Tibial artery (tissue), 4 donors: ENCODE measurements around the gene FYB1.

Experiments
- DNase-seq, 2 donors: peaks; one replicate each; pipeline ENCODE4 v3.0.0-alpha.2; 2019
- H3K27ac ChIP-seq, 2 donors: fragments of 200-600 bp; sonication (generic) in 1 of 2; 1 replicate in 1 of 2; 2 replicates in 1 of 2; pipeline ENCODE4 v1.5.1; 2018 to 2019; ENCODE audit warnings: mild to moderate bottlenecking in 1 of 2
- H3K27me3 ChIP-seq, 2 donors: fragments of 200-600 bp; sonication (generic) in 1 of 2; one replicate each; pipeline versions ENCODE4 v1.5.1 to v1.6.0; 2016 to 2019
- H3K36me3 ChIP-seq, 3 donors: fragments of 200-600 bp; sonication (generic) in 2 of 3; one replicate each; pipeline ENCODE4 v1.5.1; 2016 to 2019; ENCODE audit warnings: mild to moderate bottlenecking in 2 of 3
- H3K4me1 ChIP-seq, 4 donors: fragments of 200-600 bp; sonication (generic) in 2 of 4; 1 replicate in 3 of 4; 2 replicates in 1 of 4; pipeline ENCODE4 v1.5.1; 2016 to 2019
- H3K4me3 ChIP-seq, 2 donors: fragments of 200-600 bp; sonication (generic) in 1 of 2; 1 replicate in 1 of 2; 2 replicates in 1 of 2; pipeline ENCODE4 v1.5.1; 2018 to 2019; ENCODE audit warnings: mild to moderate bottlenecking in 2 of 2
- H3K9me3 ChIP-seq, 3 donors: fragments of 200-600 bp; sonication (generic) in 1 of 3; one replicate each; pipeline ENCODE4 v1.5.1; 2016 to 2019
- intact Hi-C: fragments of 100-400 bp; cut with DNase I; formaldehyde crosslinking; loops from one replicate; pipeline ENCODE4 v1.15.0; 2023; ENCODE audit warnings: low total_unique reads
- TF ChIP-seq, protein P1 (sequence below), 2 experiments: fragments of 200-600 bp in 1 of 2; fragments of 450-650 bp in 1 of 2; IDR thresholded peaks; one replicate each; pipeline ENCODE4 v1.5.1; 2017 to 2019; ENCODE audit warnings: antibody characterized with exemption in 2 of 2, mild to moderate bottlenecking in 1 of 2, moderate library complexity in 1 of 2

Gene FYB1

DNA sequence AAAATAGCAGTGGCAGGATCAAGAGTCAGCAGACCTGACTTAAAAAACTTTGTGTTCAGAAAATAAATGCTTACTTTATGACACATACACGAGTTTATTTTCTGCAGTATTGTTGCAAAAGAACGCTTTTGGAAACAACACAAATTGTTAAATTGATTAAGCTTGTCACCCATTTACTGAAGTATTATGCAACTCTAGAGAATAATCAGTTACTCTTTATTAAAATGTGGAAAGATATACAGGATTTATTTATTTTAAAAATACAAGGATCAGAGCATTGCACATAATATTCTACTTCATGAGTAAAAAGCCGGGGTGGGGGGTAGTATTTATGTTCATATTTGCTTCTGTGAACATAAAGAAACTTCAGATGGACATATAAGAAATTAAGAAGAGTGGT, 20.0 kb downstream of the FYB1 start:
- TF ChIP-seq, protein P1, sequence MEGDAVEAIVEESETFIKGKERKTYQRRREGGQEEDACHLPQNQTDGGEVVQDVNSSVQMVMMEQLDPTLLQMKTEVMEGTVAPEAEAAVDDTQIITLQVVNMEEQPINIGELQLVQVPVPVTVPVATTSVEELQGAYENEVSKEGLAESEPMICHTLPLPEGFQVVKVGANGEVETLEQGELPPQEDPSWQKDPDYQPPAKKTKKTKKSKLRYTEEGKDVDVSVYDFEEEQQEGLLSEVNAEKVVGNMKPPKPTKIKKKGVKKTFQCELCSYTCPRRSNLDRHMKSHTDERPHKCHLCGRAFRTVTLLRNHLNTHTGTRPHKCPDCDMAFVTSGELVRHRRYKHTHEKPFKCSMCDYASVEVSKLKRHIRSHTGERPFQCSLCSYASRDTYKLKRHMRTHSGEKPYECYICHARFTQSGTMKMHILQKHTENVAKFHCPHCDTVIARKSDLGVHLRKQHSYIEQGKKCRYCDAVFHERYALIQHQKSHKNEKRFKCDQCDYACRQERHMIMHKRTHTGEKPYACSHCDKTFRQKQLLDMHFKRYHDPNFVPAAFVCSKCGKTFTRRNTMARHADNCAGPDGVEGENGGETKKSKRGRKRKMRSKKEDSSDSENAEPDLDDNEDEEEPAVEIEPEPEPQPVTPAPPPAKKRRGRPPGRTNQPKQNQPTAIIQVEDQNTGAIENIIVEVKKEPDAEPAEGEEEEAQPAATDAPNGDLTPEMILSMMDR (IDR thresholded peaks at IDR 0.05) = no peak
- H3K27me3 ChIP-seq = peaks cover 0 to under 1% of the 10 kb centered on the region in 2 donors
- intact Hi-C loops = loop anchor here (10.0 kb wide), 1 partner anchor 45 kb away; no protein-coding TSS in a partner anchor
- H3K36me3 ChIP-seq = no peaks in the 10 kb centered on the region
- H3K9me3 ChIP-seq = no peaks in the 10 kb centered on the region
- no peak overlapping the region for H3K4me3 ChIP-seq
- H3K27ac ChIP-seq = no peak overlapping the region
- H3K4me1 ChIP-seq = no peaks in the 10 kb centered on the region
- no peak for DNase-seq

DNA sequence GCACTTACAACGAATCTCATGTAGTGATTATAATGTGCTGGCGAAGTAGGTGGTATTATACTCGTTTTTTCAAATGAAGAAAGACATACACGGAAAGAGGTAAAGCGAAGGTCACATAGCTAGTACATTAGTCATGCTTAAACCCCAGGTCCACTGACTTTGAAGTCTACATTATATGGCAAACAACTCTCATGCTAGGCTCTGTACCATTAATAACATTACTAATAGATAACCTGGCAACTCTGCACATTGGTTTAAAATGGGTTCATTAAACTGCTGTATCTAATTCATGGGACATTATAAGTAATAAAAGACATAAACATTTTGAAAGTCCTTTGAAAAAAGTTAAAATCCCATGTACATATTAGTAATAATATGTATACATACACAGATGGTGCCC, 21.2 kb downstream of the FYB1 start:
- DNase-seq = no peak
- H3K9me3 ChIP-seq = no peaks in the 10 kb centered on the region
- H3K36me3 ChIP-seq = no peaks in the 10 kb centered on the region
- H3K4me1 ChIP-seq = no peaks in the 10 kb centered on the region
- no peak overlapping the region for H3K4me3 ChIP-seq
- intact Hi-C loops = loop anchor here (10.0 kb wide), 1 partner anchor 47 kb away; no protein-coding TSS in a partner anchor
- H3K27me3 ChIP-seq = peaks cover 0 to 3% of the 10 kb centered on the region in 2 donors
- H3K27ac ChIP-seq = no peak overlapping the region
- TF ChIP-seq, protein P1 (IDR thresholded peaks at IDR 0.05) = no peak

DNA sequence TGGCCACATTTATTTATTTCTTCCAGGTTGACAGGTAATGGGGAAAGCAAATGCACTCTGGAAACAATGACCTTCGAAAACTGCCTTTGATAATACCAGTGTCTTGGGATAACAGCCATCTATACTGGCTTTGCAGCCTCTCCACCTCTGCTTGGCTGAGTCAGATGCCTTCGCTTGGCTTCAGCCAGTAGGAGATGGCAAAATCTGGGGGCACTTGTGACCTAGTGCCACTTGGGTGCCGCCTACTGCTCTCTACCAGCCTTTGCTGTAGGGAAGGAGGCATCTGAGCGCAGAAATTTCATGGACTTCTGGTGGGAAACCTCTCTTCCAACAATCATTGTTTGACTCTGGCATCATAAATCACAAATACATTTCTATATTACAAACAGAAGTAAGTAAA, 21.8 kb downstream of the FYB1 start:
- no peaks in the 10 kb centered on the region for H3K36me3 ChIP-seq
- no peaks in the 10 kb centered on the region for H3K4me1 ChIP-seq
- intact Hi-C loops = loop anchor here (10.0 kb wide), 1 partner anchor 47 kb away; no protein-coding TSS in a partner anchor
- H3K27ac ChIP-seq = no peak overlapping the region
- no peak overlapping the region for H3K4me3 ChIP-seq
- DNase-seq = no peak
- H3K9me3 ChIP-seq = no peaks in the 10 kb centered on the region
- TF ChIP-seq, protein P1 (IDR thresholded peaks at IDR 0.05) = no peak
- peaks cover 0 to 3% of the 10 kb centered on the region in 2 donors for H3K27me3 ChIP-seq

GRCh38 chr5:39195198-39195826, 24.1 kb downstream of the FYB1 start:
- intact Hi-C loops = loop anchor here (10.0 kb wide), 1 partner anchor 49 kb away; no protein-coding TSS in a partner anchor
- no peaks in the 10 kb centered on the region for H3K4me1 ChIP-seq

GRCh38 chr5:39194466-39195136, 24.8 kb downstream of the FYB1 start:
- Histone ChIP-seq H3K27ac (no peak overlapping the region), H3K9me3 (no peaks in the 10 kb centered on the region), H3K36me3 (no peaks in the 10 kb centered on the region), H3K4me1 (no peaks in the 10 kb centered on the region), H3K4me3 (no peak overlapping the region), H3K27me3 (peaks cover 0 to 3% of the 10 kb centered on the region in 2 donors)
- TF ChIP-seq, protein P1 (IDR thresholded peaks at IDR 0.05) = no peak
- intact Hi-C loops = loop anchor here (10.0 kb wide), 1 partner anchor 50 kb away; no protein-coding TSS in a partner anchor
- DNase-seq = no peak

More at GRCh38 chr5:39195198-39195826, 24.1 kb downstream of the FYB1 start:
- Histone ChIP-seq H3K4me3 (no peak overlapping the region), H3K36me3 (no peaks in the 10 kb centered on the region), H3K27ac (no peak overlapping the region), H3K9me3 (no peaks in the 10 kb centered on the region), H3K27me3 (peaks cover 0 to 3% of the 10 kb centered on the region in 2 donors)
- TF ChIP-seq, protein P1 (IDR thresholded peaks at IDR 0.05) = no peak
- DNase-seq = no peak
